ENCODE results near the gene OR56A4.
A peak's percentile ranks its signal among the peaks of the same experiment; 100 is the strongest.

The OR56A4 gene

GRCh38 chr11:6027501-6027900, 20.8 kb upstream of the OR56A4 start:
- TF ChIP-seq REST (IDR thresholded peaks at IDR 0.05; ENCODE audit: low read depth) = no peak
- no peak for TF ChIP-seq CEBPB (IDR thresholded peaks at IDR 0.05)
- no peak for TF ChIP-seq TEAD4 (IDR thresholded peaks at IDR 0.05)
- no peak for TF ChIP-seq CREB1 (IDR thresholded peaks at IDR 0.05; ENCODE audit: low read depth)
- TF ChIP-seq TAF1 (IDR thresholded peaks at IDR 0.05; ENCODE audit: low read depth) = no peak

GRCh38 chr11:6025056-6025455, 18.3 kb upstream of the OR56A4 start:
- TF ChIP-seq CEBPB (IDR thresholded peaks at IDR 0.05) (no peak), EP300 (IDR thresholded peaks at IDR 0.05; ENCODE audit: borderline replicate concordance) (no peak), RAD21 (IDR thresholded peaks at IDR 0.05; ENCODE audit: low read depth) (no peak), TEAD4 (IDR thresholded peaks at IDR 0.05) (no peak), CREB1 (IDR thresholded peaks at IDR 0.05; ENCODE audit: low read depth) (no peak), YY1 (IDR thresholded peaks at IDR 0.05; ENCODE audit: low read depth) (no peak), TCF12 (IDR thresholded peaks at IDR 0.05; ENCODE audit: low read depth) (no peak), USF1 (IDR thresholded peaks at IDR 0.05) (no peak), FOXM1 (IDR thresholded peaks at IDR 0.05; ENCODE audit: borderline replicate concordance, low read depth) (no peak), ZBTB7A (IDR thresholded peaks at IDR 0.05; ENCODE audit: low read depth) (no peak), MAX (IDR thresholded peaks at IDR 0.05) (no peak), REST (IDR thresholded peaks at IDR 0.05; ENCODE audit: low read depth) (no peak), NFIC (IDR thresholded peaks at IDR 0.05) (no peak), EGR1 (IDR thresholded peaks at IDR 0.05) (no peak), TAF1 (IDR thresholded peaks at IDR 0.05; ENCODE audit: low read depth) (no peak)

GRCh38 chr11:6022956-6023355, 16.2 kb upstream of the OR56A4 start:
- TF ChIP-seq USF1 (IDR thresholded peaks at IDR 0.05) = no peak
- TF ChIP-seq CEBPB (IDR thresholded peaks at IDR 0.05) = no peak
- TF ChIP-seq MAX (IDR thresholded peaks at IDR 0.05) = no peak
- no peak for TF ChIP-seq TAF1 (IDR thresholded peaks at IDR 0.05; ENCODE audit: low read depth)
- TF ChIP-seq FOXM1 (IDR thresholded peaks at IDR 0.05; ENCODE audit: borderline replicate concordance, low read depth) = no peak
- peak; percentile 62 for TF ChIP-seq RAD21 (IDR thresholded peaks at IDR 0.05; ENCODE audit: low read depth)
- TF ChIP-seq CREB1 (IDR thresholded peaks at IDR 0.05; ENCODE audit: low read depth) = no peak
- TF ChIP-seq TCF12 (IDR thresholded peaks at IDR 0.05; ENCODE audit: low read depth) = no peak

- TF ChIP-seq USF1 (IDR thresholded peaks at IDR 0.05) = no peak
- TF ChIP-seq TEAD4 (IDR thresholded peaks at IDR 0.05) = no peak
- TF ChIP-seq CREB1 (IDR thresholded peaks at IDR 0.05; ENCODE audit: low read depth) = no peak
- no peak for TF ChIP-seq EP300 (IDR thresholded peaks at IDR 0.05; ENCODE audit: borderline replicate concordance)
- TF ChIP-seq TCF12 (IDR thresholded peaks at IDR 0.05; ENCODE audit: low read depth) = no peak
- TF ChIP-seq TAF1 (IDR thresholded peaks at IDR 0.05; ENCODE audit: low read depth) = no peak
- no peak for TF ChIP-seq FOXM1 (IDR thresholded peaks at IDR 0.05; ENCODE audit: borderline replicate concordance, low read depth)
- TF ChIP-seq REST (IDR thresholded peaks at IDR 0.05; ENCODE audit: low read depth) = no peak
- no peak for TF ChIP-seq MAX (IDR thresholded peaks at IDR 0.05)
- TF ChIP-seq NFIC (IDR thresholded peaks at IDR 0.05) = no peak
- TF ChIP-seq RAD21 (IDR thresholded peaks at IDR 0.05; ENCODE audit: low read depth) = no peak
- TF ChIP-seq YY1 (IDR thresholded peaks at IDR 0.05; ENCODE audit: low read depth) = no peak
- no peak for TF ChIP-seq EGR1 (IDR thresholded peaks at IDR 0.05)
- no peak for TF ChIP-seq CEBPB (IDR thresholded peaks at IDR 0.05)
- no peak for TF ChIP-seq ZBTB7A (IDR thresholded peaks at IDR 0.05; ENCODE audit: low read depth)
These were observed 6.3 kb upstream of the OR56A4 start for GRCh38 chr11:6013042-6013441.
